SU-DHL-6 (cell line): ENCODE measurements around the gene SALL1.

Source experiments
- H2AFZ ChIP-seq: fragments of 200-600 bp; sonication (generic); 2 replicates; pipeline ENCODE4 v1.6.1; 2014; ENCODE audit warnings: low read depth, mild to moderate bottlenecking, moderate library complexity, mixed read lengths, antibody characterized with exemption, low read length; ENCODE audit not compliant: severe bottlenecking
- H3F3A ChIP-seq: fragments of 200-600 bp; shearing (Covaris generic); 2 replicates; pipeline ENCODE4 v1.6.0; 2016; ENCODE audit warnings: antibody characterized with exemption, mild to moderate bottlenecking; ENCODE audit not compliant: insufficient read depth
- H3K27ac ChIP-seq: fragments of 200-600 bp; sonication (generic); 2 replicates; pipeline ENCODE4 v1.5.1; 2016; ENCODE audit warnings: low read depth, mild to moderate bottlenecking, low read length, moderate library complexity, mixed read lengths
- H3K27me3 ChIP-seq: fragments of 200-600 bp; sonication (generic), shearing (Covaris generic); 2 replicates; pipeline ENCODE4 v1.6.0; 2014; ENCODE audit warnings: mild to moderate bottlenecking, low read length
- H3K36me3 ChIP-seq: fragments of 200-600 bp; sonication (generic); 2 replicates; pipeline ENCODE4 v1.6.1; 2014; ENCODE audit warnings: mild to moderate bottlenecking, low read length, mixed read lengths
- H3K4me2 ChIP-seq: fragments of 300-600, 200-600 bp; shearing (Covaris generic), sonication (generic); 2 replicates; pipeline ENCODE4 v1.6.0; 2014; ENCODE audit warnings: low read length, low read depth, mild to moderate bottlenecking; ENCODE audit not compliant: poor library complexity, severe bottlenecking
- H3K4me3 ChIP-seq: fragments of 200-600 bp; sonication (generic); 2 replicates; pipeline ENCODE4 v1.5.1; 2014; ENCODE audit warnings: antibody characterized with exemption, low read length, mild to moderate bottlenecking, mixed read lengths; ENCODE audit not compliant: insufficient read depth, poor library complexity, severe bottlenecking
- H3K79me2 ChIP-seq: fragments of 200-600 bp; sonication (generic); 2 replicates; pipeline ENCODE4 v1.6.1; 2014; ENCODE audit warnings: mild to moderate bottlenecking, low read length, moderate library complexity; ENCODE audit not compliant: insufficient read depth
- H3K9ac ChIP-seq: fragments of 200-600 bp; sonication (generic); 2 replicates; pipeline ENCODE4 v1.7.0; 2014; ENCODE audit warnings: mild to moderate bottlenecking, low read length
- H3K9me2 ChIP-seq: fragments of 200-600 bp; sonication (generic); replicated peaks from 2 replicates; pipeline ENCODE4 v1.6.1; 2014; ENCODE audit warnings: low read length; ENCODE audit not compliant: insufficient read depth
- H3K9me3 ChIP-seq: fragments of 200-600 bp; sonication (generic); 2 replicates; pipeline ENCODE4 v1.6.1; 2014; ENCODE audit warnings: low read length, mixed read lengths; ENCODE audit not compliant: insufficient read depth
- H4K20me1 ChIP-seq: fragments of 200-600 bp; sonication (generic); 2 replicates; pipeline ENCODE4 v1.6.1; 2014; ENCODE audit warnings: low read depth, mild to moderate bottlenecking, antibody characterized with exemption, low read length, moderate library complexity, mixed read lengths
- CTCF ChIP-seq: fragments of 200-600 bp; sonication (generic); IDR thresholded peaks from one replicate; pipeline ENCODE4 v1.5.1; 2017; ENCODE audit warnings: antibody characterized with exemption, mild to moderate bottlenecking, low read length, moderate library complexity; ENCODE audit not compliant: insufficient read depth, poor library complexity, severe bottlenecking
- EZH2phosphoT487 ChIP-seq: fragments of 200-600 bp; sonication (generic), shearing (Covaris generic); conservative IDR thresholded peaks from 2 replicates; pipeline ENCODE4 v1.6.1; 2018; ENCODE audit warnings: mild to moderate bottlenecking, antibody characterized with exemption, low read length, moderate library complexity, mixed read lengths

The SALL1 gene

GRCh38 chr16:51132490-51133115, 18.5 kb downstream of the SALL1 start:
- Histone ChIP-seq H3F3A (no peaks in the 10 kb centered on the region), H3K27me3 (no peaks in the 10 kb centered on the region), H3K9me3 (no peaks in the 10 kb centered on the region), H3K4me3 (no peak overlapping the region), H3K27ac (no peak overlapping the region), H4K20me1 (no peaks in the 10 kb centered on the region), H3K79me2 (no peaks in the 10 kb centered on the region), H3K36me3 (no peaks in the 10 kb centered on the region), H3K9me2 (no peaks in the 10 kb centered on the region), H2AFZ (no peak overlapping the region), H3K4me2 (no peak overlapping the region), H3K9ac (no peak overlapping the region)
- TF ChIP-seq CTCF (no peak), EZH2phosphoT487 (no peak)

- H3K79me2 ChIP-seq: no peaks in the 10 kb centered on the region
- H3K27ac ChIP-seq: no peak overlapping the region
- H3K27me3 ChIP-seq: no peaks in the 10 kb centered on the region
- no peaks in the 10 kb centered on the region for H3K9me2 ChIP-seq
- H3F3A ChIP-seq: no peaks in the 10 kb centered on the region
- H3K36me3 ChIP-seq: no peaks in the 10 kb centered on the region
- no peak for TF ChIP-seq EZH2phosphoT487
- H3K4me2 ChIP-seq: no peak overlapping the region
- no peak overlapping the region for H3K9ac ChIP-seq
- H2AFZ ChIP-seq: no peak overlapping the region
- H3K4me3 ChIP-seq: no peak overlapping the region
- no peaks in the 10 kb centered on the region for H4K20me1 ChIP-seq
- H3K9me3 ChIP-seq: no peaks in the 10 kb centered on the region
Observed at GRCh38 chr16:51131619-51132018, 19.5 kb downstream of the SALL1 start.

- no peaks in the 10 kb centered on the region for H3K27me3 ChIP-seq
- no peaks in the 10 kb centered on the region for H3K9me2 ChIP-seq
- no peak for TF ChIP-seq EZH2phosphoT487
- no peak for TF ChIP-seq CTCF
- no peaks in the 10 kb centered on the region for H3F3A ChIP-seq
- no peaks in the 10 kb centered on the region for H3K36me3 ChIP-seq
- H3K9ac ChIP-seq: no peak overlapping the region
- no peaks in the 10 kb centered on the region for H3K79me2 ChIP-seq
- H3K27ac ChIP-seq: no peak overlapping the region
- no peak overlapping the region for H2AFZ ChIP-seq
- H4K20me1 ChIP-seq: no peaks in the 10 kb centered on the region
- H3K4me3 ChIP-seq: no peak overlapping the region
- no peak overlapping the region for H3K4me2 ChIP-seq
- H3K9me3 ChIP-seq: no peaks in the 10 kb centered on the region
Observed at GRCh38 chr16:51129105-51129504, 22.0 kb downstream of the SALL1 start.

- H3K4me3 ChIP-seq: no peak overlapping the region
- H3K36me3 ChIP-seq: no peaks in the 10 kb centered on the region
- H3K4me2 ChIP-seq: no peak overlapping the region
- H3F3A ChIP-seq: no peaks in the 10 kb centered on the region
- no peaks in the 10 kb centered on the region for H3K27me3 ChIP-seq
- no peaks in the 10 kb centered on the region for H3K79me2 ChIP-seq
- no peak for TF ChIP-seq EZH2phosphoT487
- TF ChIP-seq CTCF: no peak
- no peak overlapping the region for H2AFZ ChIP-seq
- no peak overlapping the region for H3K27ac ChIP-seq
- no peaks in the 10 kb centered on the region for H4K20me1 ChIP-seq
- H3K9me3 ChIP-seq: no peaks in the 10 kb centered on the region
- no peaks in the 10 kb centered on the region for H3K9me2 ChIP-seq
- no peak overlapping the region for H3K9ac ChIP-seq
Observed at GRCh38 chr16:51125992-51126391, 25.1 kb downstream of the SALL1 start.
